ENCODE results near the gene CITED2. TPM values are rescaled to one million over a fixed set of nuclear protein-coding genes. Genes with fewer than 3 reads are reported as not detected.

CITED2 gene
- 74.4 and 76.9 TPM in 2 replicates for total RNA-seq (2014; rRNA removed; shearing (Covaris generic))
- 24.8 and 26.6 TPM in 2 replicates for polyA plus RNA-seq (2016; fragmentation: Nextera tagmentation; extraction: Ambion mirVana)
- long read RNA-seq, partial matches to known transcripts = 0 of 4 reads
- long read RNA-seq, other reads (novel, unspliced or antisense) = 1 of 4 reads

GRCh38 chr6:139374357-139375225, at the start of gene CITED2:
TSS of gene CITED2 (minus strand) at chr6:139374648. CDS start at chr6:139373944, 704 bp downstream.
- peak; percentile 93 for DNase-seq (ENCODE audit: low spot score)
- H3K27ac ChIP-seq (ENCODE audit: low read depth) = peak within 1 kb of the TSS; percentile 99
- peaks cover 40% of the 10 kb centered on the region for H3K4me1 ChIP-seq (ENCODE audit: insufficient read depth)
- Mint-ChIP-seq H3K27ac (peak within 1 kb of the TSS; percentile 99), H3K27me3 (ENCODE audit: insufficient read depth, low read depth, poor library complexity) (peaks cover 20% of the 10 kb centered on the region), H3K4me3 (peak within 1 kb of the TSS; percentile 99), H3K36me3 (ENCODE audit: low read depth) (peaks cover 32% of the 10 kb centered on the region), H3K9me3 (no peaks in the 10 kb centered on the region; the same call in 2 of the 3 replicates), H3K4me1 (peaks cover 38% of the 10 kb centered on the region)
- H3K9me2 ChIP-seq (ENCODE audit: insufficient read depth) = peaks cover 16% of the 10 kb centered on the region; the same call in 1 of the 2 replicates
- H2AFZ ChIP-seq = peak within 1 kb of the TSS; percentile 92
- peak; percentile 63 for ATAC-seq
- peak within 1 kb of the TSS; percentile 98 for H3K4me2 ChIP-seq
- H3F3A ChIP-seq (replicated peaks; ENCODE audit: low read depth) = 0 out of 2 replicates have a peak, but pooled peaks cover 4% of the 10 kb centered on the region
- no peaks in the 10 kb centered on the region for H4K20me1 ChIP-seq (replicated peaks; ENCODE audit: insufficient read depth)
- H3K79me2 ChIP-seq (replicated peaks; ENCODE audit: insufficient read depth) = peaks cover 33% of the 10 kb centered on the region
- peak within 1 kb of the TSS; percentile 91 for H3K4me3 ChIP-seq
- 0 out of 2 replicates have a peak, but pooled peaks cover 4% of the 10 kb centered on the region for H3K36me3 ChIP-seq (ENCODE audit: insufficient read depth)
- H3K27me3 ChIP-seq (ENCODE audit: insufficient read depth) = no peaks in the 10 kb centered on the region
- TF ChIP-seq ZNF331 (CRISPR knock-in tag; IDR thresholded peaks at IDR 0.05; ENCODE audit: low read depth) = no peak
- TF ChIP-seq STAT1 (IDR thresholded peaks at IDR 0.05; ENCODE audit: unreplicated experiment) = no peak
- 0 out of 2 replicates have a peak, but pooled peaks have one; percentile 24 for TF ChIP-seq ETS1 (IDR thresholded peaks at IDR 0.05)
- no peak for TF ChIP-seq NANOG (IDR thresholded peaks at IDR 0.05; ENCODE audit: borderline replicate concordance)
- TF ChIP-seq, protein P1, sequence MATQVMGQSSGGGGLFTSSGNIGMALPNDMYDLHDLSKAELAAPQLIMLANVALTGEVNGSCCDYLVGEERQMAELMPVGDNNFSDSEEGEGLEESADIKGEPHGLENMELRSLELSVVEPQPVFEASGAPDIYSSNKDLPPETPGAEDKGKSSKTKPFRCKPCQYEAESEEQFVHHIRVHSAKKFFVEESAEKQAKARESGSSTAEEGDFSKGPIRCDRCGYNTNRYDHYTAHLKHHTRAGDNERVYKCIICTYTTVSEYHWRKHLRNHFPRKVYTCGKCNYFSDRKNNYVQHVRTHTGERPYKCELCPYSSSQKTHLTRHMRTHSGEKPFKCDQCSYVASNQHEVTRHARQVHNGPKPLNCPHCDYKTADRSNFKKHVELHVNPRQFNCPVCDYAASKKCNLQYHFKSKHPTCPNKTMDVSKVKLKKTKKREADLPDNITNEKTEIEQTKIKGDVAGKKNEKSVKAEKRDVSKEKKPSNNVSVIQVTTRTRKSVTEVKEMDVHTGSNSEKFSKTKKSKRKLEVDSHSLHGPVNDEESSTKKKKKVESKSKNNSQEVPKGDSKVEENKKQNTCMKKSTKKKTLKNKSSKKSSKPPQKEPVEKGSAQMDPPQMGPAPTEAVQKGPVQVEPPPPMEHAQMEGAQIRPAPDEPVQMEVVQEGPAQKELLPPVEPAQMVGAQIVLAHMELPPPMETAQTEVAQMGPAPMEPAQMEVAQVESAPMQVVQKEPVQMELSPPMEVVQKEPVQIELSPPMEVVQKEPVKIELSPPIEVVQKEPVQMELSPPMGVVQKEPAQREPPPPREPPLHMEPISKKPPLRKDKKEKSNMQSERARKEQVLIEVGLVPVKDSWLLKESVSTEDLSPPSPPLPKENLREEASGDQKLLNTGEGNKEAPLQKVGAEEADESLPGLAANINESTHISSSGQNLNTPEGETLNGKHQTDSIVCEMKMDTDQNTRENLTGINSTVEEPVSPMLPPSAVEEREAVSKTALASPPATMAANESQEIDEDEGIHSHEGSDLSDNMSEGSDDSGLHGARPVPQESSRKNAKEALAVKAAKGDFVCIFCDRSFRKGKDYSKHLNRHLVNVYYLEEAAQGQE (IDR thresholded peaks at IDR 0.05; ENCODE audit: unreplicated experiment) = peak; percentile 19
- no peak for TF ChIP-seq CREB1 (CRISPR knock-in tag; IDR thresholded peaks at IDR 0.05; ENCODE audit: low read depth)
- no peak for TF ChIP-seq EZH2phosphoT487 (IDR thresholded peaks at IDR 0.05; ENCODE audit: unreplicated experiment)
- TF ChIP-seq, protein P2, sequence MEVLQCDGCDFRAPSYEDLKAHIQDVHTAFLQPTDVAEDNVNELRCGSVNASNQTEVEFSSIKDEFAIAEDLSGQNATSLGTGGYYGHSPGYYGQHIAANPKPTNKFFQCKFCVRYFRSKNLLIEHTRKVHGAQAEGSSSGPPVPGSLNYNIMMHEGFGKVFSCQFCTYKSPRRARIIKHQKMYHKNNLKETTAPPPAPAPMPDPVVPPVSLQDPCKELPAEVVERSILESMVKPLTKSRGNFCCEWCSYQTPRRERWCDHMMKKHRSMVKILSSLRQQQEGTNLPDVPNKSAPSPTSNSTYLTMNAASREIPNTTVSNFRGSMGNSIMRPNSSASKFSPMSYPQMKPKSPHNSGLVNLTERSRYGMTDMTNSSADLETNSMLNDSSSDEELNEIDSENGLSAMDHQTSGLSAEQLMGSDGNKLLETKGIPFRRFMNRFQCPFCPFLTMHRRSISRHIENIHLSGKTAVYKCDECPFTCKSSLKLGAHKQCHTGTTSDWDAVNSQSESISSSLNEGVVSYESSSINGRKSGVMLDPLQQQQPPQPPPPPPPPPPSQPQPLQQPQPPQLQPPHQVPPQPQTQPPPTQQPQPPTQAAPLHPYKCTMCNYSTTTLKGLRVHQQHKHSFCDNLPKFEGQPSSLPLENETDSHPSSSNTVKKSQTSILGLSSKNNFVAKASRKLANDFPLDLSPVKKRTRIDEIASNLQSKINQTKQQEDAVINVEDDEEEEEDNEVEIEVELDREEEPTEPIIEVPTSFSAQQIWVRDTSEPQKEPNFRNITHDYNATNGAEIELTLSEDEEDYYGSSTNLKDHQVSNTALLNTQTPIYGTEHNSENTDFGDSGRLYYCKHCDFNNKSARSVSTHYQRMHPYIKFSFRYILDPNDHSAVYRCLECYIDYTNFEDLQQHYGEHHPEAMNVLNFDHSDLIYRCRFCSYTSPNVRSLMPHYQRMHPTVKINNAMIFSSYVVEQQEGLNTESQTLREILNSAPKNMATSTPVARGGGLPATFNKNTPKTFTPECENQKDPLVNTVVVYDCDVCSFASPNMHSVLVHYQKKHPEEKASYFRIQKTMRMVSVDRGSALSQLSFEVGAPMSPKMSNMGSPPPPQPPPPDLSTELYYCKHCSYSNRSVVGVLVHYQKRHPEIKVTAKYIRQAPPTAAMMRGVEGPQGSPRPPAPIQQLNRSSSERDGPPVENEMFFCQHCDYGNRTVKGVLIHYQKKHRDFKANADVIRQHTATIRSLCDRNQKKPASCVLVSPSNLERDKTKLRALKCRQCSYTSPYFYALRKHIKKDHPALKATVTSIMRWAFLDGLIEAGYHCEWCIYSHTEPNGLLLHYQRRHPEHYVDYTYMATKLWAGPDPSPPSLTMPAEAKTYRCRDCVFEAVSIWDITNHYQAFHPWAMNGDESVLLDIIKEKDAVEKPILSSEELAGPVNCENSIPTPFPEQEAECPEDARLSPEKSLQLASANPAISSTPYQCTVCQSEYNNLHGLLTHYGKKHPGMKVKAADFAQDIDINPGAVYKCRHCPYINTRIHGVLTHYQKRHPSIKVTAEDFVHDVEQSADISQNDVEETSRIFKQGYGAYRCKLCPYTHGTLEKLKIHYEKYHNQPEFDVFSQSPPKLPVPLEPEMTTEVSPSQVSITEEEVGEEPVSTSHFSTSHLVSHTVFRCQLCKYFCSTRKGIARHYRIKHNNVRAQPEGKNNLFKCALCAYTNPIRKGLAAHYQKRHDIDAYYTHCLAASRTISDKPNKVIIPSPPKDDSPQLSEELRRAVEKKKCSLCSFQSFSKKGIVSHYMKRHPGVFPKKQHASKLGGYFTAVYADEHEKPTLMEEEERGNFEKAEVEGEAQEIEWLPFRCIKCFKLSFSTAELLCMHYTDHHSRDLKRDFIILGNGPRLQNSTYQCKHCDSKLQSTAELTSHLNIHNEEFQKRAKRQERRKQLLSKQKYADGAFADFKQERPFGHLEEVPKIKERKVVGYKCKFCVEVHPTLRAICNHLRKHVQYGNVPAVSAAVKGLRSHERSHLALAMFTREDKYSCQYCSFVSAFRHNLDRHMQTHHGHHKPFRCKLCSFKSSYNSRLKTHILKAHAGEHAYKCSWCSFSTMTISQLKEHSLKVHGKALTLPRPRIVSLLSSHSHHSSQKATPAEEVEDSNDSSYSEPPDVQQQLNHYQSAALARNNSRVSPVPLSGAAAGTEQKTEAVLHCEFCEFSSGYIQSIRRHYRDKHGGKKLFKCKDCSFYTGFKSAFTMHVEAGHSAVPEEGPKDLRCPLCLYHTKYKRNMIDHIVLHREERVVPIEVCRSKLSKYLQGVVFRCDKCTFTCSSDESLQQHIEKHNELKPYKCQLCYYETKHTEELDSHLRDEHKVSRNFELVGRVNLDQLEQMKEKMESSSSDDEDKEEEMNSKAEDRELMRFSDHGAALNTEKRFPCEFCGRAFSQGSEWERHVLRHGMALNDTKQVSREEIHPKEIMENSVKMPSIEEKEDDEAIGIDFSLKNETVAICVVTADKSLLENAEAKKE (CRISPR knock-in tag; IDR thresholded peaks at IDR 0.05) = no peak
- TF ChIP-seq CTCF (conservative IDR thresholded peaks at IDR 0.05; ENCODE audit: low read depth in 2 of 2) = no peak
- TF ChIP-seq POLR2AphosphoS5 (IDR thresholded peaks at IDR 0.05; ENCODE audit: low read depth) = peak; percentile 100
- no peak for TF ChIP-seq EZH2 (IDR thresholded peaks at IDR 0.05; ENCODE audit: low read depth, unreplicated experiment)
- TF ChIP-seq JUNB (IDR thresholded peaks at IDR 0.05; ENCODE audit: unreplicated experiment) = no peak
